K562 (cell line): ENCODE data around the gene HBB. TPM values are rescaled to one million over a fixed set of nuclear protein-coding genes. Genes with fewer than 3 reads are reported as not detected.

Experiments
- CBX2 ChIP-seq: fragments of 200-600 bp; sonication (generic); IDR thresholded peaks from one replicate; pipeline ENCODE4 v1.6.1; 2012; ENCODE audit warnings: mild to moderate bottlenecking, low read length, inconsistent platforms; ENCODE audit not compliant: insufficient read depth, poor library complexity, severe bottlenecking
- CREM ChIP-seq: IDR thresholded peaks from 2 replicates; pipeline ENCODE4 v1.6.1; 2014; ENCODE audit warnings: antibody characterized with exemption, low read depth
- HDAC3 ChIP-seq: fragments of 450-650 bp; IDR thresholded peaks from 2 replicates; pipeline ENCODE4 v1.6.1; 2018; ENCODE audit warnings: borderline replicate concordance, mild to moderate bottlenecking, moderate library complexity; ENCODE audit not compliant: partially characterized antibody
- MCM2 ChIP-seq: fragments of 450-650 bp; IDR thresholded peaks from 2 replicates; pipeline ENCODE4 v1.6.1; 2017; ENCODE audit warnings: low read depth, mild to moderate bottlenecking
- SMAD4 ChIP-seq: fragments of 250-450 bp; sonication (Bioruptor Pico); conservative IDR thresholded peaks from 2 replicates; pipeline ENCODE4 v1.8.0; 2021; ENCODE audit warnings: inconsistent platforms, mild to moderate bottlenecking, moderate library complexity
- SREBF1 ChIP-seq: fragments of 150-350 bp; IDR thresholded peaks from 2 replicates; pipeline ENCODE4 v1.6.1; 2014; ENCODE audit warnings: antibody characterized with exemption, low read depth, low read length, borderline replicate concordance
- TAF9B ChIP-seq: fragments of 450-650 bp; IDR thresholded peaks from 2 replicates; pipeline ENCODE4 v1.6.1; 2018; ENCODE audit warnings: mild to moderate bottlenecking; ENCODE audit not compliant: partially characterized antibody
- ZFPM2 ChIP-seq: fragments of 250-450 bp; sonication (Bioruptor Pico); IDR thresholded peaks from 2 replicates; pipeline ENCODE4 v1.5.1; 2022; ENCODE audit warnings: mild to moderate bottlenecking
- ZNF253 ChIP-seq: fragments of 250-450 bp; sonication (Bioruptor Pico); conservative IDR thresholded peaks from 2 replicates; pipeline ENCODE4 v1.6.1; 2021; ENCODE audit warnings: mild to moderate bottlenecking
- ZNF436 ChIP-seq: fragments of 250-450, 450-650 bp; sonication (Bioruptor Pico); formaldehyde crosslinking; IDR thresholded peaks from 2 replicates; pipeline ENCODE4 v1.7.0; 2020; ENCODE audit warnings: mild to moderate bottlenecking
- polyA plus RNA-seq, 8 experiments: library from polyadenylated mRNA; depleted of rRNA in 4 of 8; stranded (reverse) in 5 of 8; unstranded in 3 of 8; fragments of >200 nt; fragmentation: Nextera tagmentation in 2 of 8; fragmentation: Illumina TruSeq in 1 of 8; extraction: Ambion mirVana in 2 of 8; extraction: Trizol in 1 of 8; gene quantifications; 2 replicates each; pipeline versions ENCODE4 v1.2.1 to v1.2.3, GENCODE V29; 2011 to 2014; ENCODE audit warnings: inconsistent platforms in 1 of 8, missing spikeins in 1 of 8
- total RNA-seq, 7 experiments: library from RNA; depleted of rRNA in 6 of 7; stranded (reverse); fragments of >200 nt in 6 of 7; fragmentation: Illumina TruSeq in 2 of 7; extraction: Trizol in 2 of 7; gene quantifications; 2 replicates each; pipeline versions ENCODE4 v1.2.1 to v1.2.3, GENCODE V29; 2011 to 2021; ENCODE audit warnings: low replicate concordance in 1 of 7
- TF ChIP-seq, protein P1 (sequence below): fragments of 200-600 bp; sonication (generic); IDR thresholded peaks from one replicate; pipeline ENCODE4 v1.6.1; 2012; ENCODE audit warnings: mild to moderate bottlenecking, low read depth, low read length, inconsistent platforms
- TF ChIP-seq, protein P2 (sequence below): fragments of 450-650 bp; IDR thresholded peaks from 2 replicates; pipeline ENCODE4 v1.6.1; 2016; ENCODE audit warnings: borderline replicate concordance
- TF ChIP-seq, protein P3 (sequence below): sonication (generic); formaldehyde crosslinking; IDR thresholded peaks from 2 replicates; pipeline ENCODE4 v1.8.1; 2022; ENCODE audit warnings: missing genetic modification reagents

Gene HBB
- total and polyA plus RNA-seq, 9 of the 15 experiments (the other 6 are each of a cell fraction or from before 2014, with no cell fraction given) = 0.33 to 3.4 (median 1.2) TPM; not detected in 2

DNA sequence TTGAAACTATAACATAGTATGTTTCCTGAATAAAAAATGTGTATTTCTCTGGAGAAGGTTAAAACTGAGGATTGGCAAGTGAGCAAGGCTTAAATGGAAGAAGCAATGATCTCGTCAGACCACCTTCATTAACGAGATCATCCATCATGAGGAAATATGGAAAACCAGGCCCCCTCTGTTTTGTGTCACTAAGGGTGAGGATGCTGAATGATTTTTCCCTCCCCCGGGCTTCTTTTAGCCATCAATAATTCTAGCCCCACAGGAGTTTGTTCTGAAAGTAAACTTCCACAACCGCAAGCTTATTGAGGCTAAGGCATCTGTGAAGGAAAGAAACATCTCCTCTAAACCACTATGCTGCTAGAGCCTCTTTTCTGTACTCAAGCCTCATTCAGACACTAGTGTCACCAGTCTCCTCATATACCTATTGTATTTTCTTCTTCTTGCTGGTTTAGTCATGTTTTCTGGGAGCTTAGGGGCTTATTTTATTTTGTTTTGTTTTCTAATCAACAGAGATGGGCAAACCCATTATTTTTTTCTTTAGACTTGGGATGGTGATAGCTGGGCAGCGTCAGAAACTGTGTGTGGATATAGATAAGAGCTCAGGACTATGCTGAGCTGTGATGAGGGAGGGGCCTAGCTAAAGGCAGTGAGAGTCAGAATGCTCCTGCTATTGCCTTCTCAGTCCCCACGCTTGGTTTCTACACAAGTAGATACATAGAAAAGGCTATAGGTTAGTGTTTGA is 48.7 kb upstream of the HBB start (continued):
- TF ChIP-seq, protein P1, sequence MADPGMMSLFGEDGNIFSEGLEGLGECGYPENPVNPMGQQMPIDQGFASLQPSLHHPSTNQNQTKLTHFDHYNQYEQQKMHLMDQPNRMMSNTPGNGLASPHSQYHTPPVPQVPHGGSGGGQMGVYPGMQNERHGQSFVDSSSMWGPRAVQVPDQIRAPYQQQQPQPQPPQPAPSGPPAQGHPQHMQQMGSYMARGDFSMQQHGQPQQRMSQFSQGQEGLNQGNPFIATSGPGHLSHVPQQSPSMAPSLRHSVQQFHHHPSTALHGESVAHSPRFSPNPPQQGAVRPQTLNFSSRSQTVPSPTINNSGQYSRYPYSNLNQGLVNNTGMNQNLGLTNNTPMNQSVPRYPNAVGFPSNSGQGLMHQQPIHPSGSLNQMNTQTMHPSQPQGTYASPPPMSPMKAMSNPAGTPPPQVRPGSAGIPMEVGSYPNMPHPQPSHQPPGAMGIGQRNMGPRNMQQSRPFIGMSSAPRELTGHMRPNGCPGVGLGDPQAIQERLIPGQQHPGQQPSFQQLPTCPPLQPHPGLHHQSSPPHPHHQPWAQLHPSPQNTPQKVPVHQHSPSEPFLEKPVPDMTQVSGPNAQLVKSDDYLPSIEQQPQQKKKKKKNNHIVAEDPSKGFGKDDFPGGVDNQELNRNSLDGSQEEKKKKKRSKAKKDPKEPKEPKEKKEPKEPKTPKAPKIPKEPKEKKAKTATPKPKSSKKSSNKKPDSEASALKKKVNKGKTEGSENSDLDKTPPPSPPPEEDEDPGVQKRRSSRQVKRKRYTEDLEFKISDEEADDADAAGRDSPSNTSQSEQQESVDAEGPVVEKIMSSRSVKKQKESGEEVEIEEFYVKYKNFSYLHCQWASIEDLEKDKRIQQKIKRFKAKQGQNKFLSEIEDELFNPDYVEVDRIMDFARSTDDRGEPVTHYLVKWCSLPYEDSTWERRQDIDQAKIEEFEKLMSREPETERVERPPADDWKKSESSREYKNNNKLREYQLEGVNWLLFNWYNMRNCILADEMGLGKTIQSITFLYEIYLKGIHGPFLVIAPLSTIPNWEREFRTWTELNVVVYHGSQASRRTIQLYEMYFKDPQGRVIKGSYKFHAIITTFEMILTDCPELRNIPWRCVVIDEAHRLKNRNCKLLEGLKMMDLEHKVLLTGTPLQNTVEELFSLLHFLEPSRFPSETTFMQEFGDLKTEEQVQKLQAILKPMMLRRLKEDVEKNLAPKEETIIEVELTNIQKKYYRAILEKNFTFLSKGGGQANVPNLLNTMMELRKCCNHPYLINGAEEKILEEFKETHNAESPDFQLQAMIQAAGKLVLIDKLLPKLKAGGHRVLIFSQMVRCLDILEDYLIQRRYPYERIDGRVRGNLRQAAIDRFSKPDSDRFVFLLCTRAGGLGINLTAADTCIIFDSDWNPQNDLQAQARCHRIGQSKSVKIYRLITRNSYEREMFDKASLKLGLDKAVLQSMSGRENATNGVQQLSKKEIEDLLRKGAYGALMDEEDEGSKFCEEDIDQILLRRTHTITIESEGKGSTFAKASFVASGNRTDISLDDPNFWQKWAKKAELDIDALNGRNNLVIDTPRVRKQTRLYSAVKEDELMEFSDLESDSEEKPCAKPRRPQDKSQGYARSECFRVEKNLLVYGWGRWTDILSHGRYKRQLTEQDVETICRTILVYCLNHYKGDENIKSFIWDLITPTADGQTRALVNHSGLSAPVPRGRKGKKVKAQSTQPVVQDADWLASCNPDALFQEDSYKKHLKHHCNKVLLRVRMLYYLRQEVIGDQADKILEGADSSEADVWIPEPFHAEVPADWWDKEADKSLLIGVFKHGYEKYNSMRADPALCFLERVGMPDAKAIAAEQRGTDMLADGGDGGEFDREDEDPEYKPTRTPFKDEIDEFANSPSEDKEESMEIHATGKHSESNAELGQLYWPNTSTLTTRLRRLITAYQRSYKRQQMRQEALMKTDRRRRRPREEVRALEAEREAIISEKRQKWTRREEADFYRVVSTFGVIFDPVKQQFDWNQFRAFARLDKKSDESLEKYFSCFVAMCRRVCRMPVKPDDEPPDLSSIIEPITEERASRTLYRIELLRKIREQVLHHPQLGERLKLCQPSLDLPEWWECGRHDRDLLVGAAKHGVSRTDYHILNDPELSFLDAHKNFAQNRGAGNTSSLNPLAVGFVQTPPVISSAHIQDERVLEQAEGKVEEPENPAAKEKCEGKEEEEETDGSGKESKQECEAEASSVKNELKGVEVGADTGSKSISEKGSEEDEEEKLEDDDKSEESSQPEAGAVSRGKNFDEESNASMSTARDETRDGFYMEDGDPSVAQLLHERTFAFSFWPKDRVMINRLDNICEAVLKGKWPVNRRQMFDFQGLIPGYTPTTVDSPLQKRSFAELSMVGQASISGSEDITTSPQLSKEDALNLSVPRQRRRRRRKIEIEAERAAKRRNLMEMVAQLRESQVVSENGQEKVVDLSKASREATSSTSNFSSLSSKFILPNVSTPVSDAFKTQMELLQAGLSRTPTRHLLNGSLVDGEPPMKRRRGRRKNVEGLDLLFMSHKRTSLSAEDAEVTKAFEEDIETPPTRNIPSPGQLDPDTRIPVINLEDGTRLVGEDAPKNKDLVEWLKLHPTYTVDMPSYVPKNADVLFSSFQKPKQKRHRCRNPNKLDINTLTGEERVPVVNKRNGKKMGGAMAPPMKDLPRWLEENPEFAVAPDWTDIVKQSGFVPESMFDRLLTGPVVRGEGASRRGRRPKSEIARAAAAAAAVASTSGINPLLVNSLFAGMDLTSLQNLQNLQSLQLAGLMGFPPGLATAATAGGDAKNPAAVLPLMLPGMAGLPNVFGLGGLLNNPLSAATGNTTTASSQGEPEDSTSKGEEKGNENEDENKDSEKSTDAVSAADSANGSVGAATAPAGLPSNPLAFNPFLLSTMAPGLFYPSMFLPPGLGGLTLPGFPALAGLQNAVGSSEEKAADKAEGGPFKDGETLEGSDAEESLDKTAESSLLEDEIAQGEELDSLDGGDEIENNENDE = no peak
- TF ChIP-seq MCM2 = no peak
- peak; percentile 68 for TF ChIP-seq HDAC3
- TF ChIP-seq, protein P2, sequence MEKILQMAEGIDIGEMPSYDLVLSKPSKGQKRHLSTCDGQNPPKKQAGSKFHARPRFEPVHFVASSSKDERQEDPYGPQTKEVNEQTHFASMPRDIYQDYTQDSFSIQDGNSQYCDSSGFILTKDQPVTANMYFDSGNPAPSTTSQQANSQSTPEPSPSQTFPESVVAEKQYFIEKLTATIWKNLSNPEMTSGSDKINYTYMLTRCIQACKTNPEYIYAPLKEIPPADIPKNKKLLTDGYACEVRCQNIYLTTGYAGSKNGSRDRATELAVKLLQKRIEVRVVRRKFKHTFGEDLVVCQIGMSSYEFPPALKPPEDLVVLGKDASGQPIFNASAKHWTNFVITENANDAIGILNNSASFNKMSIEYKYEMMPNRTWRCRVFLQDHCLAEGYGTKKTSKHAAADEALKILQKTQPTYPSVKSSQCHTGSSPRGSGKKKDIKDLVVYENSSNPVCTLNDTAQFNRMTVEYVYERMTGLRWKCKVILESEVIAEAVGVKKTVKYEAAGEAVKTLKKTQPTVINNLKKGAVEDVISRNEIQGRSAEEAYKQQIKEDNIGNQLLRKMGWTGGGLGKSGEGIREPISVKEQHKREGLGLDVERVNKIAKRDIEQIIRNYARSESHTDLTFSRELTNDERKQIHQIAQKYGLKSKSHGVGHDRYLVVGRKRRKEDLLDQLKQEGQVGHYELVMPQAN = no peak
- no peak for TF ChIP-seq ZFPM2 (CRISPR knock-in tag)
- no peak for TF ChIP-seq CBX2
- TF ChIP-seq, protein P3, sequence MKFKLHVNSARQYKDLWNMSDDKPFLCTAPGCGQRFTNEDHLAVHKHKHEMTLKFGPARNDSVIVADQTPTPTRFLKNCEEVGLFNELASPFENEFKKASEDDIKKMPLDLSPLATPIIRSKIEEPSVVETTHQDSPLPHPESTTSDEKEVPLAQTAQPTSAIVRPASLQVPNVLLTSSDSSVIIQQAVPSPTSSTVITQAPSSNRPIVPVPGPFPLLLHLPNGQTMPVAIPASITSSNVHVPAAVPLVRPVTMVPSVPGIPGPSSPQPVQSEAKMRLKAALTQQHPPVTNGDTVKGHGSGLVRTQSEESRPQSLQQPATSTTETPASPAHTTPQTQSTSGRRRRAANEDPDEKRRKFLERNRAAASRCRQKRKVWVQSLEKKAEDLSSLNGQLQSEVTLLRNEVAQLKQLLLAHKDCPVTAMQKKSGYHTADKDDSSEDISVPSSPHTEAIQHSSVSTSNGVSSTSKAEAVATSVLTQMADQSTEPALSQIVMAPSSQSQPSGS (CRISPR knock-in tag) = no peak
- TF ChIP-seq ZNF253 (CRISPR knock-in tag) = no peak
- TF ChIP-seq ZNF436 (CRISPR knock-in tag) = no peak
- TF ChIP-seq SREBF1 = no peak
- peak; percentile 54 for TF ChIP-seq TAF9B
- no peak for TF ChIP-seq SMAD4 (CRISPR knock-in tag)
- peak; percentile 90 for TF ChIP-seq CREM
